Activated CD8-positive, alpha-beta T cell treated with anti-CD3 and anti-CD28 coated beads for 36 hours (primary cell): ENCODE measurements around the gene ACTBL2. TPM values are rescaled to one million over a fixed set of nuclear protein-coding genes. Genes with fewer than 3 reads are reported as not detected.

ENCODE experiments used
- ATAC-seq: fragments of 200-7000 bp; cut with Tn5 transposase; one replicate; pipeline ENCODE4 v1.10.0; 2021; ENCODE audit warnings: mild to moderate bottlenecking, moderate library complexity
- CTCF ChIA-PET: fragments of 350-600 bp; sonication (Branson Sonifier 250); formaldehyde crosslinking; loops from one replicate; lab custom pipeline; 2021; ENCODE audit warnings: antibody characterized with exemption; lab: Charles Lee
- POLR2A ChIA-PET: fragments of 350-600 bp; sonication (Branson Sonifier 250); formaldehyde crosslinking; loops from one replicate; lab custom pipeline; 2021; ENCODE audit warnings: antibody characterized with exemption; lab: Charles Lee
- DNase-seq: peaks from one replicate; pipeline ENCODE4 v3.0.0-alpha.2; 2020
- H3K27ac Mint-ChIP-seq: one replicate; pipeline ENCODE4 v1.8.0; 2021; ENCODE audit warnings: mild to moderate bottlenecking, mixed read lengths
- H3K27me3 Mint-ChIP-seq: one replicate; pipeline ENCODE4 v1.8.0; 2021; ENCODE audit warnings: mixed read lengths
- H3K36me3 Mint-ChIP-seq: one replicate; pipeline ENCODE4 v1.8.0; 2021; ENCODE audit warnings: low read depth, mixed read lengths
- H3K4me1 Mint-ChIP-seq: one replicate; pipeline ENCODE4 v1.8.0; 2021; ENCODE audit warnings: low read depth, mixed read lengths
- H3K4me3 Mint-ChIP-seq: one replicate; pipeline ENCODE4 v1.8.0; 2021; ENCODE audit warnings: mild to moderate bottlenecking, moderate library complexity, mixed read lengths
- H3K9me3 Mint-ChIP-seq: one replicate; pipeline ENCODE4 v1.8.0; 2021; ENCODE audit warnings: mixed read lengths
- intact Hi-C: fragments of 100-400 bp; cut with micrococcal nuclease; formaldehyde crosslinking; loops from one replicate; pipeline ENCODE4 v1.10.0; 2022
- total RNA-seq, 2 experiments: library from RNA; stranded (reverse); gene quantifications; one replicate each; pipeline ENCODE4 v1.2.3, GENCODE V29; 2021
- TF ChIP-seq, protein P1 (sequence below): fragments of 200-600 bp; IDR thresholded peaks from one replicate; pipeline ENCODE4 v1.8.0; 2022; ENCODE audit warnings: antibody characterized with exemption, mild to moderate bottlenecking

ACTBL2 gene
- total RNA-seq, 2 experiments from 2014 or later = not detected

DNA sequence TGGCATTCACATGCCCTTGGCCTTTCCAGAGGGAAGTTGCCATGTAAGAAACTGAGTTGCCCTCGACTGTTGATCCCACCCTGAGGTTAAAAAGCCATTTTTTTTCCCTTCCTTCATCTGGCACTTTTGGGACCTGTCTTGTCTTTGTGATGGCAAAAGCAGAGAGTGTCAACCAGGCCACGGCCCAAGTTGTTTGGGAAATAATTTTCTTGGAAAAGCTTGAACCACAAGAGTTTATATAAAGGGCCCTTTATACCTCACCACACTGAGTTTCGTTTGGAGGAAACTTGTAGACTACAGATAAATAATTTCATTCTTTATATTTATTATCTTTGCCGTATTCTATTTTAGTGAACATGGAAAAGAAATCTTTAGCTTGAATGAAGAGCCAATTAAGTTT, 34.3 kb downstream of the ACTBL2 start:
- peaks cover 7% of the 10 kb centered on the region for H3K4me1 Mint-ChIP-seq
- no peaks in the 10 kb centered on the region for H3K36me3 Mint-ChIP-seq
- TF ChIP-seq, protein P1, sequence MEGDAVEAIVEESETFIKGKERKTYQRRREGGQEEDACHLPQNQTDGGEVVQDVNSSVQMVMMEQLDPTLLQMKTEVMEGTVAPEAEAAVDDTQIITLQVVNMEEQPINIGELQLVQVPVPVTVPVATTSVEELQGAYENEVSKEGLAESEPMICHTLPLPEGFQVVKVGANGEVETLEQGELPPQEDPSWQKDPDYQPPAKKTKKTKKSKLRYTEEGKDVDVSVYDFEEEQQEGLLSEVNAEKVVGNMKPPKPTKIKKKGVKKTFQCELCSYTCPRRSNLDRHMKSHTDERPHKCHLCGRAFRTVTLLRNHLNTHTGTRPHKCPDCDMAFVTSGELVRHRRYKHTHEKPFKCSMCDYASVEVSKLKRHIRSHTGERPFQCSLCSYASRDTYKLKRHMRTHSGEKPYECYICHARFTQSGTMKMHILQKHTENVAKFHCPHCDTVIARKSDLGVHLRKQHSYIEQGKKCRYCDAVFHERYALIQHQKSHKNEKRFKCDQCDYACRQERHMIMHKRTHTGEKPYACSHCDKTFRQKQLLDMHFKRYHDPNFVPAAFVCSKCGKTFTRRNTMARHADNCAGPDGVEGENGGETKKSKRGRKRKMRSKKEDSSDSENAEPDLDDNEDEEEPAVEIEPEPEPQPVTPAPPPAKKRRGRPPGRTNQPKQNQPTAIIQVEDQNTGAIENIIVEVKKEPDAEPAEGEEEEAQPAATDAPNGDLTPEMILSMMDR = no peak
- H3K9me3 Mint-ChIP-seq = no peaks in the 10 kb centered on the region
- ChIA-PET POLR2A (no interaction called here), CTCF (interaction anchor here (0.6 kb wide), 1 partner anchor 38 kb away, joined by 3 read pairs; no protein-coding TSS in a partner anchor)
- intact Hi-C loops = no loop called here
- ATAC-seq = no peak
- no peak overlapping the region for H3K27ac Mint-ChIP-seq
- H3K4me3 Mint-ChIP-seq = no peak overlapping the region
- no peak for DNase-seq
- H3K27me3 Mint-ChIP-seq = no peaks in the 10 kb centered on the region

DNA sequence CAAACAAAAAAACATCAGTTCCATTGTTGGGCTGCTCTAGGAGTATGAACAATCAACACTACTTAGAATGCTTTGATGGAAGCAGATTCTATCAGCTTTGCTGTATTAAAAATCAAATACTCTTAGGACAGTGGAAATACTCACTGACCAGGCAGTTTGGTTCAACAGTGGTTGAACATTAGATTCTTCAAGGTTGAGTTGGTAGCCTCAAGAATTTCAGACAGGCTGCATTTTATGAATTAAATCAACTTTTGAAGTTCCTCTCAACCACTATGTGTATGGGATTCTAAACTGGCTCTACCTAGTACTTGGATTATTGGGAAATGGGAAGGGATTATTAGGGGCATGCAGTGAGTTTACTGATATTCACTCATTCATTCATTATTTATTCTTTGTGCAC, 35.0 kb downstream of the ACTBL2 start:
- Mint-ChIP-seq H3K4me3 (no peak overlapping the region), H3K4me1 (peaks cover 7% of the 10 kb centered on the region), H3K36me3 (no peaks in the 10 kb centered on the region), H3K27me3 (no peaks in the 10 kb centered on the region), H3K9me3 (no peaks in the 10 kb centered on the region), H3K27ac (no peak overlapping the region)
- no peak for ATAC-seq
- DNase-seq = no peak
- CTCF ChIA-PET = no interaction called here
- TF ChIP-seq, protein P1 = no peak
- intact Hi-C loops = no loop called here
- POLR2A ChIA-PET = no interaction called here

DNA sequence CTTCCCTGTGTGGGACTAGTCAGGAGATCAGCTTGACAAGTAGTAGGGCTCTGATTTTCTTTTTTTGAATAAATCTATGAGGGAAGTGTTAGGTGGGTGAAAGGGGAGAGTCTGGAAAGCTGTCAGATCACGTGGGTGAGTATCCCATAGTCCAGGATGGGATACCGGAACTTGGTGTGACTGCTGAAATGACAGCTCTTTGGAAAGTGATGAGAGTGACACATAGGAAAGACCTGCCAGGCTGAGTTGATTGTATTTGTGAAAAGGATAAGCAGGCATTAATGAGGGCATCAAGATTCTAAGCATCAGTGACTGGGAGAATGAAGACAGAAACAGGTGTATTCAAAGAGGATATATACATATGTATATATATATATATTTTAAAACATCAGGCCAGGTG, 35.6 kb downstream of the ACTBL2 start:
- ChIA-PET CTCF (no interaction called here), POLR2A (no interaction called here)
- no peak overlapping the region for H3K4me3 Mint-ChIP-seq
- no peaks in the 10 kb centered on the region for H3K36me3 Mint-ChIP-seq
- no peaks in the 10 kb centered on the region for H3K9me3 Mint-ChIP-seq
- intact Hi-C loops = no loop called here
- H3K27me3 Mint-ChIP-seq = no peaks in the 10 kb centered on the region
- TF ChIP-seq, protein P1 = no peak
- ATAC-seq = no peak
- peaks cover 7% of the 10 kb centered on the region for H3K4me1 Mint-ChIP-seq
- no peak for DNase-seq
- no peak overlapping the region for H3K27ac Mint-ChIP-seq

DNA sequence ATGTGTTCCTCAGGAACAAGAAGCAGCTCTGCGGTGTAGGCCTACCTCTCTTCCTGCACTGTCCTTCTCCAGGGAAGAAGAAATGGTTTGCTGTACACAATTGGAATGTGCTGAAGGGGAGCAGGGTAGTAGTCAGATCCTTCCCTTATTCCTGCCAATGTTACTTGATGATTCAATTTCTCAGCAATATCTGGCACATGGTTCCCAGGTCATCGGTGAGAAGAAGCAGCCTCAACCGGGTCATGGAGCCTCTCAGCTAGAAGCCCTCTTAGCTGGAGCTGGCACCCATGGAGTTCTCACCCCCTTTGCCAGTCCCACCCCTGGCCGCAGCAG, 36.9 kb downstream of the ACTBL2 start:
- POLR2A ChIA-PET = no interaction called here
- Mint-ChIP-seq H3K4me1 (no peaks in the 10 kb centered on the region), H3K27me3 (no peaks in the 10 kb centered on the region), H3K9me3 (no peaks in the 10 kb centered on the region), H3K27ac (no peak overlapping the region), H3K4me3 (no peak overlapping the region), H3K36me3 (no peaks in the 10 kb centered on the region)
- intact Hi-C loops = no loop called here
- CTCF ChIA-PET = no interaction called here
- ATAC-seq = no peak
- TF ChIP-seq, protein P1 = no peak
- DNase-seq = no peak

DNA sequence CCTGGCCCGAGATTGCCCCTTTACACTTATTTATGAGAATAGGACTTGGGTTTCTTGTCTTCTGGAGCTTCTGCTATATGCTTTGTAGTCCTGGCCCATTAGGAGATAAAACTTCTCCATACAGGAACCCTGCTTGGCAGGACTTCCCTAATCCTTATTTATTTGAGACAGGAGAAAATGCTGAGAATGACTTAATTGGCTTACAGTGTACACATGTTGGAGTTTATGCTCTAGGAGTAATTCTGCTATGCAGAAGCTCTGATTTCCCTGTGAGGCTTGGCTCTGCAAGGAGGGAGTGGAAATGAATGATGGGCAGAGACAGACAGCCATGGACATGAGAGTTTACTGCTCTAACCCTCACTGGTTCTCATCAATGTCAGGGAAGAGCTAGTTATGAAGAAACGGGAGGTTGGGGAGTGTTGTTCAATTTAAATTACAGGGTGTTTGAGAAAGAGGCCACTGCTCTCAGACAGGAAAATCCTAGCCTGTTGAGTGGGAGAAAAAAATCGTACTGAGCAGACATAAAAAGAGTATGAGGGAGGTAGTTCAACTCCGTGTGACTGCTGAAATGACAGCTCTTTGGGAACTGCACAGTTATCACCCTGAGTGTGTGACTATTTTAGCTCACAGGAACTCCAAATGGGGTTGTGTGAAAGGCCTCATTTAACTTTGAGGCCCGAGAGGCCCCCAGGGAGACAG, 37.5 kb downstream of the ACTBL2 start:
- Mint-ChIP-seq H3K27ac (no peak overlapping the region), H3K36me3 (no peaks in the 10 kb centered on the region), H3K27me3 (no peaks in the 10 kb centered on the region), H3K9me3 (no peaks in the 10 kb centered on the region), H3K4me1 (no peaks in the 10 kb centered on the region), H3K4me3 (no peak overlapping the region)
- TF ChIP-seq, protein P1 = no peak
- intact Hi-C loops = no loop called here
- ATAC-seq (no peak), DNase-seq (no peak)
- ChIA-PET POLR2A (no interaction called here), CTCF (interaction anchor here (1.5 kb wide), 1 partner anchor 17 kb away, joined by 3 read pairs; no protein-coding TSS in a partner anchor)
